NT2/D1 (cell line): Measurements from ENCODE around the gene DPP6.

Experiments
- YY1 ChIP-seq: IDR thresholded peaks from 2 replicates; pipeline ENCODE4 v1.6.1; 2011; ENCODE audit not compliant: insufficient read length, insufficient read depth
- ZNF274 ChIP-seq: IDR thresholded peaks from 2 replicates; pipeline ENCODE4 v1.6.1; 2011; ENCODE audit warnings: mild to moderate bottlenecking, low read depth, low read length

- no peak for TF ChIP-seq YY1
- TF ChIP-seq ZNF274 = no peak
These were observed 742.1 kb downstream of the DPP6 start for GRCh38 chr7:154794147-154794780.
